ENCODE results near the gene TCP10L.
"Not testable (repeated sequence)": the region's sequence is repeated elsewhere in the genome, so short reads cannot be mapped to it uniquely, and the experiment has no call there.

Gene TCP10L

DNA sequence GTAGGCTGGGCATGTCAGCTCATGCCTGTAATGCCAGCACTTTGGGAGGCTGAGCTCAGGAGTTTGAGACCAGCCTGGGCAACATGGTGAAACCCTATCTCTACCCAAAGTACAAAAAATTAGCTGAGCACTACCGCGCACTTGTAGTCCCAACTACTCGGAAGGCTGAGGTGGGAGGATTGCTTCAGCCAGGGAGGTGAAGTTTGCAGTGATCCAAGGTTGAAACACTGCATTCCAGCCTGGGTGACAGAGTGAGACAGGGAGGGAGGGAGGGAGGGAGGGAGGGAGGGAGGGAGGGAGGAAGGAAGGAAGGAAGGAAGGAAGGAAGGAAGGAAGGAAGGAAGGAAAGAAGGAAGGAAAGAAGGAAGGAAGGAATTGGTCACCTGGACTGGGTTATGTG lies 53.8 kb downstream of the TCP10L start:
- not testable (repeated sequence) for H3K27ac Mint-ChIP-seq; H3K9me3 Mint-ChIP-seq; H3K27me3 Mint-ChIP-seq (ENCODE audit: low read depth); H3K4me1 Mint-ChIP-seq (ENCODE audit: low read depth); H3K36me3 Mint-ChIP-seq (ENCODE audit: low read depth); H3K4me3 Mint-ChIP-seq

DNA sequence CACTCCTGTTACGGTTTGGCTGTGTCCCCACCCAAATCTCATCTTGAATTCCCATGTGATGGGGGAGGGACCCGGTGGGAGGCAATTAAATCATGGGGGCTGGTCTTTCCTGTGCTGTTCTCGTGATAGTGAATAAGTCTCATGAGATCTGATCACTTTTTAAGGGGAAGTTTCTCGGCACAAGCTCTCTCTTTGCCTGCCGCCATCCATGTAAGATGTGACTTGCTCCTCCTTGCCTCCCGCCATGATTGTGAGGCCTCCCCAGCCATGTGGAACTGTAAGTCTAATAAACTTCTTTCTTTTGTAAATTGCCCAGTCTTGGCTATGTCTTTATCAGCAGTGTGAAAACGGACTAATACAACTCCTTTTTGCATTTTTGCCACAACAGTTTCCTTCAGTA lies 54.5 kb downstream of the TCP10L start:
- not testable (repeated sequence) for H3K27me3 Mint-ChIP-seq (ENCODE audit: low read depth); H3K4me1 Mint-ChIP-seq (ENCODE audit: low read depth); H3K9me3 Mint-ChIP-seq; H3K27ac Mint-ChIP-seq; H3K4me3 Mint-ChIP-seq; H3K36me3 Mint-ChIP-seq (ENCODE audit: low read depth)

DNA sequence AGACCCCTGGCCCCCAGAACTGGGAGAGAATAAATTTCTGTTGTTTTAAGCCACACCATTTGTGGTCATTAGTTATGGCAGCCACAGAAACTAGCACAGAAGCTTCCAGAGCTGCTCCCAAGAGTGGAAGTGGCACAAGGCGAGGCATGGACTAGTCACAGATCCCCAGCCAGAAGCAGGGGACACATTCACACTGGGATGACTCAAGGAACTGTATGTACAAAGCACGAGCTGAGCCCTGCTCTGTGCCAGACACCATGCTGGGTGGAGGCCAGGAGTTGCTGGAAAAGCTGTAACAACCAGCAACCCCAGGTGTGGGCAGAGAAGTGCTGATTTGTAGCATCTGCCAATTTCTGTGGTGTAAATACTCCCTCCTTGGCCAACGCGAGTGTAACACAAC lies 55.6 kb downstream of the TCP10L start:
- H3K4me1 Mint-ChIP-seq (ENCODE audit: low read depth) = no peaks in the 10 kb centered on the region
- no peaks in the 10 kb centered on the region for H3K9me3 Mint-ChIP-seq
- no peaks in the 10 kb centered on the region for H3K36me3 Mint-ChIP-seq (ENCODE audit: low read depth)
- H3K27me3 Mint-ChIP-seq (ENCODE audit: low read depth) = no peaks in the 10 kb centered on the region
- H3K4me3 Mint-ChIP-seq = no peak overlapping the region
- H3K27ac Mint-ChIP-seq = no peak overlapping the region

DNA sequence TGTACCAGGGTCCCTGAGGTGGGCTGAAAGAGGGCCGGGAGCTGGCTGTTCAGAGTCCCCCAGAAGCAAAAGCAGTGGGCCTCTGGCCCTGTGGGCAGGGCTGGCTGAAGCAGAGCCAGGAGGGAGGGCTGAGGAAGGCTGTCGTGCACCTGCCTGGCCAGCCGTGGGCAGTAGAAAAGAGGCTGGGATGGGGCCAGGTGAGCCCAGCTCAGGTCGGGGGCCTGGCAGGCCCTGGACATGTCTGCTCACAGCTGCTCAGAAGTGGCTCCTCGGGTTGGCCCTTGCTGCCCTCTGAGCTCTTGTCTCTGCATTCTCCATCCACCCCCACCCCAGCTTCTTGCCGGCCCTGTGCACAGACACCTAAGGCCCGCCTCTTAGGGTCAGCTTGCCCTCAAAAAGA lies 60.0 kb downstream of the TCP10L start:
- no peaks in the 10 kb centered on the region for H3K4me1 Mint-ChIP-seq (ENCODE audit: low read depth)
- no peaks in the 10 kb centered on the region for H3K36me3 Mint-ChIP-seq (ENCODE audit: low read depth)
- H3K4me3 Mint-ChIP-seq = no peak overlapping the region
- H3K27me3 Mint-ChIP-seq (ENCODE audit: low read depth) = no peaks in the 10 kb centered on the region
- no peak overlapping the region for H3K27ac Mint-ChIP-seq
- no peaks in the 10 kb centered on the region for H3K9me3 Mint-ChIP-seq

DNA sequence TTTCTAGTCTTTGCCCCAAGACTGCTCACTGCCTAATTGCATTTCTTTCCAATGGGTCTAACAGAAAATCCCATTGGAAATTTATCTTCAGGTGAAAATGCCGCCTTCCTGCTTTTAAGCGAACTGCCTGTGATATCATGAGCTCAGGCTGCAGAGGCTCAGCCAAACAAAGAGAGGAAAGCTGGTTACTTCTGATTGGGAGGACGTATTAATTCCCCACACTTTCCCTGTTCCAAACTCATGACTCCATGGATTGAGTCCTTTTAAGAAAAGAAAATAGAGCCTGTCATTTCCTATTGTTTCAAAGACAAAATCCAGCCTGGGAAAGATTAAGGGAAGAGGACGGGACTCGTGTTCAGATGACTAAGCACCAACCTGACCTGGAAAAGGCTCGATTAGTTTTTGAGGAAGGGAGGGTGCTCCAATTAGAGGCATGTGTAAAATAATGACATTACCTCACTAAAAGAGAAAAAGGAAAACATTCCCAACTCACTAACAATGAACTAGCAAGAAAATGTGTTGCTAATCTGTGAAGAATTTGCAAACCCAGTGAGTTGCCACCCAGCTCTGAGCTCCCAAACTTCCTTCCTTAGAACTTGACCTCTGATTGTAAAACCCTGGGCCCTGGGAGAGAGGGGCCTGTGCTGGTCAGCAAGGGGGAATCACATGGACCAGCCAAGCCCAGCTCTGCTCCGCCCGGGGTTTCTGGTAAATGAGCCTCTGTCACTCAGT lies 61.2 kb downstream of the TCP10L start:
- H3K4me1 Mint-ChIP-seq (ENCODE audit: low read depth) = no peaks in the 10 kb centered on the region

More for the DNA sequence above, 61.2 kb downstream of the TCP10L start:
- Mint-ChIP-seq H3K36me3 (ENCODE audit: low read depth) (no peaks in the 10 kb centered on the region), H3K4me3 (no peak overlapping the region), H3K27ac (no peak overlapping the region), H3K27me3 (ENCODE audit: low read depth) (no peaks in the 10 kb centered on the region), H3K9me3 (no peaks in the 10 kb centered on the region)

Measured in T-helper 1 cell treated with Interleukin-12 subunit alpha and Interleukin-12 subunit beta and Interleukin-4 antibody, amounts not matched to agents 30 μg/mL and 1 μg/mL, for 36 hours (primary cell).